IMR-90 (cell line): ENCODE measurements around the gene PSMD11. TPM values are rescaled to one million over a fixed set of nuclear protein-coding genes. Genes with fewer than 3 reads are reported as not detected.

ENCODE experiments used
- ATAC-seq: fragments of 200-7000 bp; cut with Tn5 transposase; 2 replicates; pipeline ENCODE4 v1.9.1; 2020; ENCODE audit warnings: low read depth, mild to moderate bottlenecking, moderate library complexity
- BruUV-seq: library from RNA; stranded (reverse); fragments of 400-500 nt; replicated peaks from 2 replicates; lab custom pipeline; 2021; lab: Mats Ljungman, UMichigan
- CTCF ChIA-PET: fragments of 300-600 bp; formaldehyde crosslinking; extraction: SDS; loops from one replicate; lab custom pipeline; 2021; ENCODE audit warnings: antibody characterized with exemption; lab: Yijun Ruan, JAX
- POLR2A ChIA-PET: fragments of 300-600 bp; sonication (Branson Sonifier 250); formaldehyde crosslinking; loops from one replicate; lab custom pipeline; 2022; ENCODE audit warnings: antibody characterized with exemption; ENCODE audit not compliant: unreplicated experiment; lab: Charles Lee
- DNase-seq: peaks from one replicate; pipeline ENCODE4 v3.0.0; 2013
- H2AFZ ChIP-seq: replicated peaks from 2 replicates; pipeline ENCODE3; 2013; ENCODE audit warnings: low read length, mild to moderate bottlenecking; ENCODE audit not compliant: poor library complexity
- H2AK5ac ChIP-seq: 2 replicates; pipeline ENCODE4 v1.6.1; 2013; ENCODE audit warnings: low read depth, low read length, inconsistent platforms
- H2AK9ac ChIP-seq: replicated peaks from 2 replicates; pipeline ENCODE3; 2013; ENCODE audit warnings: mild to moderate bottlenecking, low read depth, low read length, moderate library complexity; ENCODE audit not compliant: poor library complexity
- H2BK120ac ChIP-seq: 2 replicates; pipeline ENCODE4 v1.6.1; 2013; ENCODE audit warnings: low read depth, low read length, inconsistent platforms
- H2BK15ac ChIP-seq: 3 replicates; pipeline ENCODE4 v1.6.1; 2013; ENCODE audit warnings: low read depth, low read length, inconsistent platforms
- H2BK20ac ChIP-seq: 2 replicates; pipeline ENCODE4 v1.6.1; 2013; ENCODE audit warnings: low read depth, mild to moderate bottlenecking, inconsistent platforms, low read length, moderate library complexity
- H2BK5ac ChIP-seq: 2 replicates; pipeline ENCODE4 v1.6.1; 2013; ENCODE audit warnings: mild to moderate bottlenecking, low read depth, low read length, inconsistent platforms; ENCODE audit not compliant: poor library complexity, severe bottlenecking
- H3K14ac ChIP-seq: replicated peaks from 2 replicates; pipeline ENCODE4 v1.6.1; 2013; ENCODE audit warnings: low read depth, low read length, inconsistent platforms
- H3K18ac ChIP-seq: 2 replicates; pipeline ENCODE4 v1.6.1; 2013; ENCODE audit warnings: low read depth, low read length, control low read depth
- H3K23ac ChIP-seq: 2 replicates; pipeline ENCODE4 v1.6.1; 2013; ENCODE audit warnings: low read depth, low read length, inconsistent platforms
- H3K27ac ChIP-seq: 2 replicates; pipeline ENCODE4 v1.5.1; 2013; ENCODE audit warnings: mild to moderate bottlenecking, control low read depth, low read length; ENCODE audit not compliant: insufficient read depth
- H3K27me3 ChIP-seq: 2 replicates; pipeline ENCODE4 v1.6.1; 2013; ENCODE audit warnings: low read length; ENCODE audit not compliant: control insufficient read depth, insufficient read depth
- H3K36me3 ChIP-seq: 2 replicates; pipeline ENCODE4 v1.6.1; 2013; ENCODE audit warnings: low read length, mixed read lengths; ENCODE audit not compliant: control insufficient read depth, insufficient read depth
- H3K4ac ChIP-seq: 2 replicates; pipeline ENCODE4 v1.6.1; 2013; ENCODE audit warnings: low read depth, low read length, inconsistent platforms
- H3K4me1 ChIP-seq: 2 replicates; pipeline ENCODE4 v1.6.1; 2013; ENCODE audit warnings: low read length, mixed read lengths; ENCODE audit not compliant: control insufficient read depth, insufficient read depth
- H3K4me2 ChIP-seq: 2 replicates; pipeline ENCODE4 v1.6.1; 2013; ENCODE audit warnings: low read depth, mild to moderate bottlenecking, control low read depth, low read length, moderate library complexity
- H3K4me3 ChIP-seq: 2 replicates; pipeline ENCODE4 v1.5.1; 2013; ENCODE audit warnings: low read depth, mild to moderate bottlenecking, control low read depth, low read length, moderate library complexity; ENCODE audit not compliant: insufficient read depth
- H3K56ac ChIP-seq: 2 replicates; pipeline ENCODE4 v1.6.1; 2013; ENCODE audit warnings: low read length, inconsistent platforms; ENCODE audit not compliant: insufficient read depth; ENCODE audit errors: extremely low read depth
- H3K79me1 ChIP-seq, 2 experiments: 2 replicates each; pipeline ENCODE4 v1.6.1; 2013; ENCODE audit warnings: low read length in 2 of 2, inconsistent platforms in 1 of 2, low read depth in 1 of 2
- H3K9ac ChIP-seq: 2 replicates; pipeline ENCODE4 v1.6.1; 2013; ENCODE audit warnings: low read depth, low read length, control low read depth
- H3K9me1 ChIP-seq: 2 replicates; pipeline ENCODE4 v1.6.1; 2013; ENCODE audit warnings: low read length, inconsistent platforms; ENCODE audit not compliant: insufficient read depth
- H3K9me3 ChIP-seq: 2 replicates; pipeline ENCODE4 v1.6.1; 2013; ENCODE audit warnings: low read length; ENCODE audit not compliant: control insufficient read depth, insufficient read depth
- H4K20me1 ChIP-seq: 2 replicates; pipeline ENCODE4 v1.6.1; 2013; ENCODE audit warnings: low read length, inconsistent platforms; ENCODE audit not compliant: insufficient read depth
- H4K5ac ChIP-seq: 2 replicates; pipeline ENCODE4 v1.6.1; 2013; ENCODE audit warnings: mild to moderate bottlenecking, low read depth, low read length, control low read depth
- H4K8ac ChIP-seq, 2 experiments: 2 replicates each; pipeline ENCODE4 v1.6.1; 2013; ENCODE audit warnings: low read depth in 2 of 2, low read length in 2 of 2, control low read depth in 1 of 2, inconsistent platforms in 1 of 2
- H4K91ac ChIP-seq: 2 replicates; pipeline ENCODE4 v1.6.1; 2013; ENCODE audit warnings: low read depth, low read length, inconsistent platforms; ENCODE audit not compliant: insufficient read depth
- BHLHE40 ChIP-seq: fragments of 150-350 bp; IDR thresholded peaks from 2 replicates; pipeline ENCODE4 v1.6.1; 2016; ENCODE audit warnings: mild to moderate bottlenecking, low read depth, low read length
- CEBPB ChIP-seq: IDR thresholded peaks from 2 replicates; pipeline ENCODE4 v1.6.1; 2012; ENCODE audit warnings: low read depth, low read length, improper control_type of control experiment
- CHD1 ChIP-seq: IDR thresholded peaks from 2 replicates; pipeline ENCODE4 v1.6.1; 2012; ENCODE audit warnings: low read depth, low read length, improper control_type of control experiment
- ELK1 ChIP-seq: fragments of 150-350 bp; IDR thresholded peaks from 2 replicates; pipeline ENCODE4 v1.6.1; 2016; ENCODE audit warnings: low read depth, mild to moderate bottlenecking, low read length, moderate library complexity, borderline replicate concordance
- FOS ChIP-seq: fragments of 150-350 bp; IDR thresholded peaks from 2 replicates; pipeline ENCODE4 v1.6.1; 2016; ENCODE audit warnings: low read depth, low read length
- MAFK ChIP-seq: IDR thresholded peaks from 2 replicates; pipeline ENCODE4 v1.6.1; 2012; ENCODE audit warnings: low read depth, low read length, improper control_type of control experiment
- MAZ ChIP-seq: IDR thresholded peaks from 2 replicates; pipeline ENCODE4 v1.6.1; 2012; ENCODE audit warnings: low read depth, mild to moderate bottlenecking, low read length, improper control_type of control experiment, moderate library complexity, borderline replicate concordance
- MXI1 ChIP-seq: IDR thresholded peaks from 2 replicates; pipeline ENCODE4 v1.6.1; 2012; ENCODE audit warnings: low read depth, mild to moderate bottlenecking, low read length, moderate library complexity, borderline replicate concordance
- NFE2L2 ChIP-seq: fragments of 150-350 bp; IDR thresholded peaks from 2 replicates; pipeline ENCODE4 v1.6.1; 2016; ENCODE audit warnings: low read depth, mild to moderate bottlenecking, low read length
- POLR2A ChIP-seq: IDR thresholded peaks from 2 replicates; pipeline ENCODE4 v1.6.1; 2012; ENCODE audit warnings: mild to moderate bottlenecking, low read depth, low read length
- RAD21 ChIP-seq: IDR thresholded peaks from 2 replicates; pipeline ENCODE4 v1.6.1; 2012; ENCODE audit warnings: low read length, improper control_type of control experiment
- RCOR1 ChIP-seq: IDR thresholded peaks from 2 replicates; pipeline ENCODE4 v1.6.1; 2012; ENCODE audit warnings: mild to moderate bottlenecking, low read length, improper control_type of control experiment; ENCODE audit not compliant: insufficient replicate concordance
- RFX5 ChIP-seq: IDR thresholded peaks from 2 replicates; pipeline ENCODE4 v1.8.0; 2012; ENCODE audit warnings: low read depth, mild to moderate bottlenecking, low read length, moderate library complexity
- SMC3 ChIP-seq: fragments of 150-350 bp; IDR thresholded peaks from 2 replicates; pipeline ENCODE4 v1.6.1; 2016; ENCODE audit warnings: low read depth, mild to moderate bottlenecking, antibody characterized with exemption, low read length, moderate library complexity
- USF2 ChIP-seq: fragments of 150-350 bp; IDR thresholded peaks from 2 replicates; pipeline ENCODE4 v1.6.1; 2017; ENCODE audit warnings: mild to moderate bottlenecking, antibody characterized with exemption, low read length, low read depth
- WGBS, 2 experiments: methylation state at CpG; one replicate each; pipeline versions ENCODE4 v1.1.5 to v1.1.7; 2013; ENCODE audit warnings: missing lambda C conversion rate in 2 of 2; ENCODE audit not compliant: insufficient read length in 1 of 2; ENCODE audit errors: extremely low coverage in 2 of 2; 5-methylcytosine and 5-hydroxymethylcytosine counted together
- dilution Hi-C: fragments of 300-500 bp; cut with HindIII; formaldehyde crosslinking; loops from one replicate; pipeline ENCODE4 v1.14.3; 2018; ENCODE audit warnings: low sequenced_read_pairs; ENCODE audit not compliant: unreplicated experiment
- in situ Hi-C: fragments of 300-500 bp; cut with MboI; formaldehyde crosslinking; loops from 3 replicates; pipeline ENCODE4 v1.14.3; 2019; ENCODE audit warnings: low sequenced_read_pairs, inconsistent platforms, mixed read lengths
- intact Hi-C: fragments of 100-400 bp; cut with micrococcal nuclease; formaldehyde crosslinking; loops from 2 replicates; pipeline ENCODE4 v1.10.0; 2022
- polyA plus RNA-seq, 3 experiments: library from polyadenylated mRNA; depleted of rRNA; stranded (reverse); fragments of >200 nt; gene quantifications; 2 replicates each; pipeline ENCODE4 v1.2.3, GENCODE V29; 2012; ENCODE audit warnings: low replicate concordance in 1 of 3
- total RNA-seq: library from RNA; depleted of rRNA; stranded (reverse); fragments of >200 nt; gene quantifications from 2 replicates; pipeline ENCODE4 v1.2.3, GENCODE V29; 2012
- TF ChIP-seq, protein P1 (sequence below): conservative IDR thresholded peaks from 2 replicates; pipeline ENCODE4 v1.5.1; 2012; ENCODE audit warnings: mild to moderate bottlenecking, low read depth, low read length, improper control_type of control experiment

PSMD11 gene
- total and polyA plus RNA-seq, 2 of the 4 experiments (the other 2 are of a cell fraction), result 64.7 to 85.9 TPM

DNA sequence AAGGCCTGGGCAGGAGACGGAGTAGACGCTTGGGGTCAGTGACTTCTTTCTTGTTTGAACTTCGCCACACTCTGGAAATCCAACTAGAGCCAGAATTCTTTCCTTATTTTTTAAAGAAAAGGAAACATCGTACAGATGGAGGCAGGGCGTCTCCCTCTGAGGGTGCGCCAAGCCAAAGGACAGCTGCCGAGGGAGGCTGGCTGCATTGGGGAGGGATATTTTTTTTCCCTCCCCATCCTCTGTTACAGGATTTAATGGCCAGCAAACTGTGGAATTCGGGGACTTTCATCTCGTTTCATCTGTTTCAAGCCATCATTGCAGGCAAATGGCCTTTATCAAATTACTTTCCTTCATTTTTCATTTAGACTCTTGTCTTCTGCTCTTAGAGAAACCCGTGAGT, 58.4 kb downstream of the PSMD11 start:
- Histone ChIP-seq H3K4me2 (no peak overlapping the region), H2AK5ac (no peak overlapping the region; the same call in 1 of the 2 replicates), H4K5ac (no peak overlapping the region), H4K20me1 (no peaks in the 10 kb centered on the region), H3K4me1 (peaks cover 16% of the 10 kb centered on the region), H4K8ac (no peak overlapping the region), H3K9me1 (peaks cover 7% of the 10 kb centered on the region; the same call in 1 of the 2 replicates), H3K79me1 (no peaks in the 10 kb centered on the region), H4K91ac (no peak overlapping the region), H3K9ac (no peak overlapping the region), H2BK120ac (no peak overlapping the region), H3K27ac (no peak overlapping the region), H3K14ac (no peak overlapping the region), H3K18ac (no peak overlapping the region), H2AFZ (no peak overlapping the region), H2BK15ac (no peak overlapping the region; the same call in 2 of the 3 replicates), H3K4me3 (no peak overlapping the region), H2BK5ac (no peak overlapping the region), H2BK20ac (no peak overlapping the region), H3K9me3 (no peaks in the 10 kb centered on the region), H3K4ac (no peak overlapping the region), H2AK9ac (peak overlapping the region; percentile 19), H3K27me3 (peaks cover 6% of the 10 kb centered on the region; the same call in 1 of the 2 replicates), H3K36me3 (no peaks in the 10 kb centered on the region), H3K56ac (no peak overlapping the region), H3K23ac (no peak overlapping the region)
- TF ChIP-seq MAZ (no peak), RAD21 (no peak), SMC3 (no peak), RCOR1 (no peak), MAFK (no peak), POLR2A (no peak), CEBPB (no peak), BHLHE40 (no peak), CHD1 (no peak), RFX5 (no peak), NFE2L2 (no peak), ELK1 (no peak), USF2 (no peak), FOS (no peak), MXI1 (no peak)
- TF ChIP-seq, protein P1, sequence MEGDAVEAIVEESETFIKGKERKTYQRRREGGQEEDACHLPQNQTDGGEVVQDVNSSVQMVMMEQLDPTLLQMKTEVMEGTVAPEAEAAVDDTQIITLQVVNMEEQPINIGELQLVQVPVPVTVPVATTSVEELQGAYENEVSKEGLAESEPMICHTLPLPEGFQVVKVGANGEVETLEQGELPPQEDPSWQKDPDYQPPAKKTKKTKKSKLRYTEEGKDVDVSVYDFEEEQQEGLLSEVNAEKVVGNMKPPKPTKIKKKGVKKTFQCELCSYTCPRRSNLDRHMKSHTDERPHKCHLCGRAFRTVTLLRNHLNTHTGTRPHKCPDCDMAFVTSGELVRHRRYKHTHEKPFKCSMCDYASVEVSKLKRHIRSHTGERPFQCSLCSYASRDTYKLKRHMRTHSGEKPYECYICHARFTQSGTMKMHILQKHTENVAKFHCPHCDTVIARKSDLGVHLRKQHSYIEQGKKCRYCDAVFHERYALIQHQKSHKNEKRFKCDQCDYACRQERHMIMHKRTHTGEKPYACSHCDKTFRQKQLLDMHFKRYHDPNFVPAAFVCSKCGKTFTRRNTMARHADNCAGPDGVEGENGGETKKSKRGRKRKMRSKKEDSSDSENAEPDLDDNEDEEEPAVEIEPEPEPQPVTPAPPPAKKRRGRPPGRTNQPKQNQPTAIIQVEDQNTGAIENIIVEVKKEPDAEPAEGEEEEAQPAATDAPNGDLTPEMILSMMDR, result no peak
- intact Hi-C loops, result no loop called here
- BruUV-seq, result no TSS peak
- ChIA-PET POLR2A (no interaction called here), CTCF (no interaction called here)
- DNase-seq (no peak), ATAC-seq (no peak)
- in situ Hi-C loops, result no loop called here
- 0% methylated on average over 1 of the region's 10 CpGs; no CpG with 5 or more reads in 1 of the 2 experiments for WGBS, 2 experiments
- dilution Hi-C loops, result no loop called here
